Measurements from ENCODE around the gene GAS2L1. TPM values are rescaled to one million over a fixed set of nuclear protein-coding genes. Genes with fewer than 3 reads are reported as not detected.

Gene GAS2L1
- total RNA-seq, 2 donors from 2014 or later: 22.2 to 24.9 TPM

- no peak overlapping the region for H3K27ac ChIP-seq (ENCODE audit: low read depth, low read length)
- H3K9me3 Mint-ChIP-seq: no peaks in the 10 kb centered on the region
- peaks cover 16% of the 10 kb centered on the region for H3K4me1 ChIP-seq (ENCODE audit: control insufficient read depth, insufficient read depth, low read length)
- 38 to 46% methylated on average over 11 to 13 of the region's 13 CpGs for WGBS, 2 experiments (ENCODE audit: insufficient coverage in 1 of 2, insufficient read length in 1 of 2)
- H3K27me3 Mint-ChIP-seq (ENCODE audit: insufficient read depth): peaks cover 2% of the 10 kb centered on the region
- peak overlapping the region; percentile 98 for H3K27ac Mint-ChIP-seq
- H3K9me3 ChIP-seq (ENCODE audit: control insufficient read depth, low read length): no peaks in the 10 kb centered on the region
- no peak for DNase-seq
- peak overlapping the region; percentile 100 for H3K9ac ChIP-seq (ENCODE audit: extremely low read depth, low read length, poor library complexity, severe bottlenecking)
- H3K36me3 ChIP-seq (ENCODE audit: control insufficient read depth, insufficient read depth, low read length): peaks cover 70% of the 10 kb centered on the region
- peak overlapping the region; percentile 99 for H3K4me3 Mint-ChIP-seq
- peaks cover 44% of the 10 kb centered on the region for H3K4me1 Mint-ChIP-seq
- TF ChIP-seq CTCF (conservative IDR thresholded peaks at IDR 0.05): no peak
- peak overlapping the region; percentile 99 for H3K4me3 ChIP-seq (ENCODE audit: low read length)
- H3K27me3 ChIP-seq (ENCODE audit: control insufficient read depth, insufficient read depth, low read length, poor library complexity, severe bottlenecking): no peaks in the 10 kb centered on the region
- H3K36me3 Mint-ChIP-seq (ENCODE audit: low read depth): peaks cover 66% of the 10 kb centered on the region
These were observed 36.5 kb upstream of the GAS2L1 start for GRCh38 chr22:29269731-29270474.

GRCh38 chr22:29270475-29271271 is 35.8 kb upstream of the GAS2L1 start:
- Mint-ChIP-seq H3K27ac (peak overlapping the region; percentile 98), H3K27me3 (ENCODE audit: insufficient read depth) (peaks cover 2% of the 10 kb centered on the region), H3K9me3 (no peaks in the 10 kb centered on the region), H3K4me3 (peak overlapping the region; percentile 99), H3K4me1 (peaks cover 44% of the 10 kb centered on the region), H3K36me3 (ENCODE audit: low read depth) (peaks cover 72% of the 10 kb centered on the region)
- WGBS, 2 experiments (ENCODE audit: insufficient coverage in 1 of 2, insufficient read length in 1 of 2): 58 to 73% methylated on average over 7 to 9 of the region's 9 CpGs
- DNase-seq: no peak
- no peaks in the 10 kb centered on the region for H3K27me3 ChIP-seq (ENCODE audit: control insufficient read depth, insufficient read depth, low read length, poor library complexity, severe bottlenecking)
- peak overlapping the region; percentile 99 for H3K4me3 ChIP-seq (ENCODE audit: low read length)
- no peaks in the 10 kb centered on the region for H3K9me3 ChIP-seq (ENCODE audit: control insufficient read depth, low read length)
- no peak overlapping the region for H3K27ac ChIP-seq (ENCODE audit: low read depth, low read length)
- peak overlapping the region; percentile 100 for H3K9ac ChIP-seq (ENCODE audit: extremely low read depth, low read length, poor library complexity, severe bottlenecking)
- TF ChIP-seq CTCF (conservative IDR thresholded peaks at IDR 0.05): no peak
- H3K36me3 ChIP-seq (ENCODE audit: control insufficient read depth, insufficient read depth, low read length): peaks cover 71% of the 10 kb centered on the region
- peaks cover 15% of the 10 kb centered on the region for H3K4me1 ChIP-seq (ENCODE audit: control insufficient read depth, insufficient read depth, low read length)

GRCh38 chr22:29272624-29273023 is 33.8 kb upstream of the GAS2L1 start:
- Histone ChIP-seq H3K4me3 (ENCODE audit: low read length) (peak overlapping the region; percentile 99), H3K27me3 (ENCODE audit: control insufficient read depth, insufficient read depth, low read length, poor library complexity, severe bottlenecking) (no peaks in the 10 kb centered on the region), H3K4me1 (ENCODE audit: control insufficient read depth, insufficient read depth, low read length) (peaks cover 4% of the 10 kb centered on the region), H3K9me3 (ENCODE audit: control insufficient read depth, low read length) (no peaks in the 10 kb centered on the region), H3K9ac (ENCODE audit: extremely low read depth, low read length, poor library complexity, severe bottlenecking) (no peak overlapping the region), H3K27ac (ENCODE audit: low read depth, low read length) (no peak overlapping the region), H3K36me3 (ENCODE audit: control insufficient read depth, insufficient read depth, low read length) (peaks cover 83% of the 10 kb centered on the region)
- Mint-ChIP-seq H3K27ac (no peak overlapping the region), H3K27me3 (ENCODE audit: insufficient read depth) (peaks cover 2% of the 10 kb centered on the region), H3K9me3 (no peaks in the 10 kb centered on the region), H3K36me3 (ENCODE audit: low read depth) (peaks cover 78% of the 10 kb centered on the region), H3K4me3 (no peak overlapping the region), H3K4me1 (peaks cover 34% of the 10 kb centered on the region)
- TF ChIP-seq CTCF (conservative IDR thresholded peaks at IDR 0.05): no peak
- 96 to 100% methylated on average over 2 of the region's 2 CpGs for WGBS, 2 experiments (ENCODE audit: insufficient coverage in 1 of 2, insufficient read length in 1 of 2)
- no peak for DNase-seq
